GM19023 (cell line): ENCODE data around the gene PRC1.

ENCODE experiments used
- ATAC-seq: cut with Tn5 transposase; IDR thresholded peaks from one replicate; pipeline ENCODE4 v1.9.1; 2021; ENCODE audit warnings: mild to moderate bottlenecking, moderate library complexity; ENCODE audit not compliant: unreplicated experiment

PRC1 gene

GRCh38 chr15:90956274-90957030 lies 37.9 kb downstream of the PRC1 start:
- no peak for ATAC-seq

GRCh38 chr15:90955624-90956273 lies 38.6 kb downstream of the PRC1 start:
- ATAC-seq = no peak

- ATAC-seq = peak; percentile 93
Observed at GRCh38 chr15:90954712-90955623, 39.4 kb downstream of the PRC1 start, which contains the start of gene RCCD1. Gene RCCD1, plus strand, starts transcription at chr15:90954884. Its CDS starts 1,851 bp downstream, at chr15:90956735.

- no peak for ATAC-seq
Observed at GRCh38 chr15:90953947-90954711, 40.2 kb downstream of the PRC1 start.

- ATAC-seq = no peak
Observed at GRCh38 chr15:90952901-90953677, 41.2 kb downstream of the PRC1 start.

- no peak for ATAC-seq
Observed at GRCh38 chr15:90950676-90951075, 43.7 kb downstream of the PRC1 start.

GRCh38 chr15:90949979-90950675 lies 44.2 kb downstream of the PRC1 start:
- ATAC-seq = no peak

- ATAC-seq = no peak
Observed at GRCh38 chr15:90948506-90948905, 45.8 kb downstream of the PRC1 start.

GRCh38 chr15:90947577-90948357 lies 46.6 kb downstream of the PRC1 start:
- ATAC-seq = no peak

- no peak for ATAC-seq
Observed at GRCh38 chr15:90946941-90947576, 47.3 kb downstream of the PRC1 start.

GRCh38 chr15:90946538-90946937 lies 47.8 kb downstream of the PRC1 start:
- ATAC-seq = no peak

GRCh38 chr15:90945091-90945490 lies 49.2 kb downstream of the PRC1 start:
- no peak for ATAC-seq

GRCh38 chr15:90942354-90943120 lies 51.8 kb downstream of the PRC1 start:
- ATAC-seq = no peak

GRCh38 chr15:90941038-90941437 lies 53.3 kb downstream of the PRC1 start:
- ATAC-seq = no peak

- no peak for ATAC-seq
Observed at GRCh38 chr15:90939756-90940155, 54.6 kb downstream of the PRC1 start.

- no peak for ATAC-seq
Observed at GRCh38 chr15:90938261-90938660, 56.1 kb downstream of the PRC1 start.

GRCh38 chr15:90936823-90937222 lies 57.5 kb downstream of the PRC1 start:
- no peak for ATAC-seq
